Stimulated activated CD4-positive, alpha-beta T cell treated with anti-CD3 and anti-CD28 coated beads, Interleukin-12 subunit alpha, Interleukin-12 subunit beta, amount 100 ng/mL, for 24 hours (primary cell): Measurements from ENCODE around the gene MAP4K4.

Experiments used
- DNase-seq, 2 experiments: peaks; one replicate each; pipeline ENCODE4 v3.0.0-alpha.2; 2020; ENCODE audit warnings: low read depth in 2 of 2

The MAP4K4 gene

DNA sequence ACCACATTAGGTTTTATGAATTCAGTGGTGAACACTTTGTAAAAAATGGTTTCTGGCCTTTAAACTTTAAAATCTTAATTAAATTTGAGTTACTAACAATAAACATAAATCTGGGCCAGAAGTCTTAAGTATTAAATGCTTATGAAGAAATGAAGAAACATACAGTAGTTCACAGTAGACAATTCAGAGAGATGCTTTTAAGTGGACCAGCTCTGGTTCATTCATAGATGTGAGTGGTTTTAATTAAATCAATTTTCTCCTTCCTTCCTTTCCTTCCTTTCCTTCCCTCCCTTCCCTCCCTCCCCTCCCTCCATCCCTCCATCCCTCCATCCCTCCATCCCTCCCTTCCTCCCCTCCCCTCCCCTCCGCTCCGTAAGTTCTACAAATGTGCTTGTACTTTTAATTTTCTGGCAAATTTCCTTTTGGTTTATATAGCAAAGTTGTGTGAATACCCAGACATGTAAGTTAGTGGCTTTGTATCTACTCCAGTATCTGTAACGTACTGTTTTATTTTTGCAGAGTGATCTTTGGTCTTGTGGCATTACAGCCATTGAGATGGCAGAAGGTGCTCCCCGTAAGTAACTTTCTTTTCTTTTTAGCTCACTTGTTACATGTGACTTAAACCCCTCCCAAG lies 136.5 kb downstream of the MAP4K4 start:
- no peak for DNase-seq

GRCh38 chr2:101837354-101837753 lies 139.8 kb downstream of the MAP4K4 start:
- no peak for DNase-seq

DNA sequence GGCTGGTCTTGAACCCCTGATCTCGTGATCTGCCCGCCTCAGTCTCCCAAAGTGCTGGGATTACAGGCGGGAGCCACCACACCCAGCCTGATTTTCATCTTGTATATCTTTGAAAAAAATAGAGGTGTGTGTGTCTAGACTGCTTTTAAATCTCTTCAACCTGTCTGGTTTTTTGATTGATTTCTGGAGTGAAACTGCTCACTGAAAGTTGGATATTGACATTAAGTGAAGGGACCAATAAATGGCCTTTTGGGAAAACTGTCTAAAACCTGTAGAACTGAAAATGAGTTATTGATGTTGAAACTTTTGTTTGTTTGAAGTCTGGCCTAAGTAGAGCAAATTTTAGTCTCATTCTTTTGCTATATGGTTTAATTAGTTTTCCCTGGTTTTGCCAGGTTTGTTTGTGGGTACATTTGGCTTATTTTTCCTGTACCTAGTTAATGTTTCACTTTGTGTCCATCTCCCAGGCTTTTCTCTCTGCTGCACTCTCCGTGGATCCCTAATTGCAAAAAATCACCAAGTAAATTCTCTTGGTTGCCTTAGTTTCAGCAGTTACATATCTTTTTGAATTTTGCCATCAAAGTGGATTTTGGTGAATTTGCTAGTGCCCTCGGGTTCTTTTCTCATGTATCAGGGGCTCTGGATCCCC lies 144.3 kb downstream of the MAP4K4 start:
- DNase-seq: no peak

- no peak for DNase-seq
Measured at GRCh38 chr2:101842471-101842870, 145.0 kb downstream of the MAP4K4 start.

DNA sequence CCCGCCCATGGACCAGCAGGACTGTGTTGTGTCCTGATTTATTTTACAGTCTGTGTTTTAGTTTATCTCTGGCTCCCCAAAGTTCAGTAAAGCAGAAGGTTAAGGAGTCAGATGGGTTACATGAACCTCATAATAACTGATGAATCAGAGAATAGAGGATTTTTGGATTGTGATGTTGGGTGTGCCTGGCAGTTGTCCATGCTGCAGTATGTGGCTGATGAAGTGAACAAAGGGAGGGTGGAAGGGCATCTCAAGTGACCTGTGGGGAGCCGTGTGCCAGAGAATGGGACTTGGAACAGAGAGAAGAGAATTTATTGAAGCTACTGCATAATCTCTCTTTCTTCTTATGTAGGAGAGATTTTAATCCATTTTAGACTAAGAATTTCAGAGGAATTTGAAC lies 145.5 kb downstream of the MAP4K4 start:
- DNase-seq: no peak

DNA sequence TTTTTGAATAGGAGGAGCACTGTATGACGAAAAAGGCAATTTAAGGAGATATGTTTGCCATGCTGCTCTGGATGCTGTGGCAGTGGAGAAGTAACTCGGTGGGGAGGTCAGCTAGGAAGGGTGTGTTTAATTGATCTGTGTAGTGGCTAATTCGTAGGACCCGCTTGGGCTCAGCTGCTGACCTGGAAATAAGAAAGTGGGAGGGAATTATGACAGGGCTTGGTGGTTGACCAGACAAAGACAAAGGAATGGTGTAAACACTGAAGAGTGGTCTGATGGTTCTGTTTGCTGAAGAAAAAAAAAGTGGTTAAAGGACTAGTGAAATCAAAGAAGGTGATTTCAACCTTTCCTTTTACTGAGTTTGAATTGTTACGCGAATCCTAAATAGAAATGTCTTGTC lies 146.0 kb downstream of the MAP4K4 start:
- no peak for DNase-seq

DNA sequence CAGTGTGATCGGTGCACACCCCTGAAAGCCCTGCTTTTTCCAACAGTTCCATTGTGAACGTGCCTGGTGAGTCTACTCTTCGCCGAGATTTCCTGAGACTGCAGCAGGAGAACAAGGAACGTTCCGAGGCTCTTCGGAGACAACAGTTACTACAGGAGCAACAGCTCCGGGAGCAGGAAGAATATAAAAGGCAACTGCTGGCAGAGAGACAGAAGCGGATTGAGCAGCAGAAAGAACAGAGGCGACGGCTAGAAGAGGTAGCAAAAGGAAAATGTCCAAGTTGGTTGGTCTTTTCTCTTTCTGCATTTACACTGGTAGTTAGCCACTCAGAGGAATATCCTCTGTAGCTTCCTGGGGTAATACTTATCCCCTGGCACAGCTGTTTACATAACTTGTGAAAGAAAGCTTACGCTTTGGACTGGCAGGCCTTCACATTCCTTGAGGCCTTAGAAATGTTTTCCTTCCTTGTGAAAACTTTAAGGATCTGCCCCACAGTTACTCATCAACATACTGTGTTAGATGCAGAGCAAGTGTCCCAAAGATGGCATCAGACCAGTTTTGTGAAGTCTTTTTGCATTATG lies 146.6 kb downstream of the MAP4K4 start:
- DNase-seq: no peak

GRCh38 chr2:101846973-101847372 lies 149.5 kb downstream of the MAP4K4 start:
- no peak for DNase-seq

GRCh38 chr2:101847661-101848339 lies 150.3 kb downstream of the MAP4K4 start:
- DNase-seq: no peak

GRCh38 chr2:101848769-101849410 lies 151.4 kb downstream of the MAP4K4 start:
- DNase-seq: no peak

GRCh38 chr2:101850450-101850849 lies 152.9 kb downstream of the MAP4K4 start:
- DNase-seq: no peak

DNA sequence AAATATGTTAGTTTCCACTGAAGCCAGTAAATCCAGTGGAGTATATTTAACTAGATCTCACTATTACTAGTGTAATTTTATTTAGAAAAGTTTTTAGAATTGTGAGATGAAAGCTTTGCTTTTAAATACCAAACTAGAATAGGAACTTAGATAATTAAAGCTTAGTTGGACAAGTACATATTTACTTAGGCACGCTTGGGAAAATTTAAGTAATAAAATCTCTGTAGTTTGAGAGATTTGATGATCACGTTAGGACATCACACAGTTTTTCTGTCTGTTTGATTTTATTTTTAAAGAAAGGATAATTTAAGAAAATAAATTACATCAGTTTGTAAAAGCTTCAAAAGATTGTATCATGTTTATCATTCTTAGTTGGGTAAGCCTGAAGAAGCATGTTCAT lies 153.5 kb downstream of the MAP4K4 start:
- no peak for DNase-seq

DNA sequence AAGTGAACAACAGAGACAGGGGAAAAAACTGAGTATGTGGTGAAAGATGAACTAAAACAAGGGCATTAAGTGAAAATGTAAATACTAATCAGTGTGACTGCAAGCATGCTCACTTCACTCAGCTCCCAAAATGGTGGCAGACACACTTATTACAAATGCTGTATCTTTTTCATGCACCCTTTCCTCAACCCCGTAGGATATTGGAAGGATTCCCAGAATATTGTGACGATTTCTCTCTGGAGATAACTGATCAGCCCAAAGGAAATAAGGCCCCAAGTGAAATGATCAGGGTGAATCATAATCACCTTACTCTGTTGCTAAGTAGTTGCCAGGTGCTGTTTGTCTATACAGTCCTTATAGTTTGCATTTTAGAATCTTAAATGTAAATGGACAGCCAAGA lies 155.3 kb downstream of the MAP4K4 start:
- no peak for DNase-seq

DNA sequence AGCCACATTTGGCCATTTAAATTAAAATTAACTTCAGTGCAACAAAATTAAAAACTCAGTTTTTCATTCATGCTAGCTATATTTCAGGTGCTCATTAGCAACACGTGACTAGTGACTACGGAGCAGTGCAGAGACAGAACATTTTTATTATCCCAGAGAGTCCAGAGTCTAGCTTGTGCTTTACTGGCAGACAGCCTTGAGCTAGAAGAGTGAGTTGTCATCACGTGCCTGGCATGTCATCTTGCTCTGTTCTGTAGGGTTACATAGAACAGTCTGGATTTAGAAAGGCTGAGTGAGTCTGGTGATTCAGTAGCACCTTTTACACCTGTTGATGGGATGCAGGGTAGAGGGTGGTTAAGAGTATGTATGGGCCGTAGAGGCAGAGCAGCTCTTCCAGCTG lies 157.4 kb downstream of the MAP4K4 start:
- DNase-seq: no peak

GRCh38 chr2:101855776-101856175 lies 158.3 kb downstream of the MAP4K4 start:
- DNase-seq: no peak

GRCh38 chr2:101858246-101858645 lies 160.7 kb downstream of the MAP4K4 start:
- DNase-seq: no peak

DNA sequence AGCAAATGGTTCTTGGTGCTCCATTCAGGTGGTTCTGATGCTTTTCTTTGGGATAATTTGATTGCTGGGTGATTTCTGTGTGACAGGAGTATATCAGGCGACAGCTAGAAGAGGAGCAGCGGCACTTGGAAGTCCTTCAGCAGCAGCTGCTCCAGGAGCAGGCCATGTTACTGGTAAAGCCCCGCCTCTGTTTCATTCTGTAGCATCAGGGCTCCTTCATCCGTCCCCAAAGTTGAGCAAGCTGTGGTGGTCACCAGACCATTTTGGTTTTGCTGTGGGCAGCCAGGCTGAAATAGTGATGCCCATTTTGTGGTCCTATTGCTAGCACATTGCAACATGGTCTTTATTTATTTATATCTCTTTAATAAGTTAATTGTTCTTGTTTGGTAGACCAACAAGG lies 161.4 kb downstream of the MAP4K4 start:
- DNase-seq: no peak

DNA sequence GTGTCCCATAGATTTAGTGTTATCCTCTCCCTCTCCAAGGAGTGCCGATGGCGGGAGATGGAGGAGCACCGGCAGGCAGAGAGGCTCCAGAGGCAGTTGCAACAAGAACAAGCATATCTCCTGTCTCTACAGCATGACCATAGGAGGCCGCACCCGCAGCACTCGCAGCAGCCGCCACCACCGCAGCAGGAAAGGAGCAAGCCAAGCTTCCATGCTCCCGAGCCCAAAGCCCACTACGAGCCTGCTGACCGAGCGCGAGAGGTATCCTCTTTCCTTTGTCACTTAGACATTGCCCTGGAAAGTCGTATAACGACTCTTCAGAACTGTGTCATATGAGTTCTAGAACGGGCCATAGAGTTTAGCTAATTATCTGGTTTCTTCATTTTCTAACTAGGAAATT lies 162.1 kb downstream of the MAP4K4 start:
- no peak for DNase-seq

DNA sequence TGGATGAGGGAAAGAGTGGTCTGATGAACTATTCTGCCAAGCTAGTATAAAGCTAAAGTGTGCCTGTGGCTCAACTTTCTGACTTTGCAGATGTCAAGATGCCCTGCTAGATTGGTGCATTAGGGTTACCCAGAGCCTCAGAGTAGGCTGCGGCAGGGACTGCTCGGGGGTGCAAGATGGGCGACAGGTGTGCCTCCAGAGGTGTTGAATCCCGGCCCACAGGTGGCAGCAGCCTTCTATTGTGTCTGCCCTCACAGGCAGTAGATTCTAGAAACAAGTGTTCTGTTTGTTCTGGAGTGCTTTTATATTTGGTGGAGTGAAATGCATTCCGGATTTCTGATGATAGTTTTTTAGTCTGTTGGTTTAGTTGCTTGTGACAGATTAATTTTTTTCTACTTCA lies 162.7 kb downstream of the MAP4K4 start:
- DNase-seq: no peak

DNA sequence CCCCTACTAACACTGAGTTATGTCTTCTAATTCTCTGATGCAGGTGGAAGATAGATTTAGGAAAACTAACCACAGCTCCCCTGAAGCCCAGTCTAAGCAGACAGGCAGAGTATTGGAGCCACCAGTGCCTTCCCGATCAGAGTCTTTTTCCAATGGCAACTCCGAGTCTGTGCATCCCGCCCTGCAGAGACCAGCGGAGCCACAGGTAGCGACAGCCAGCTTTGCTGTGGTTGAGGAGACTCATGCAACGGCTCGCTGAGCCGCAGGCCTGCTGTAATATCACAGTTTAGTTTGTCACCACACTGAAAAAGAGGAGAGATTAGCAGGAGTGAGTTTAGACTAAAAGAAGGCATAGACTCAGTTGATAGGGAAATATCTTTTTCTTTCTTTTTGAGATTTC lies 163.3 kb downstream of the MAP4K4 start:
- DNase-seq: no peak

DNA sequence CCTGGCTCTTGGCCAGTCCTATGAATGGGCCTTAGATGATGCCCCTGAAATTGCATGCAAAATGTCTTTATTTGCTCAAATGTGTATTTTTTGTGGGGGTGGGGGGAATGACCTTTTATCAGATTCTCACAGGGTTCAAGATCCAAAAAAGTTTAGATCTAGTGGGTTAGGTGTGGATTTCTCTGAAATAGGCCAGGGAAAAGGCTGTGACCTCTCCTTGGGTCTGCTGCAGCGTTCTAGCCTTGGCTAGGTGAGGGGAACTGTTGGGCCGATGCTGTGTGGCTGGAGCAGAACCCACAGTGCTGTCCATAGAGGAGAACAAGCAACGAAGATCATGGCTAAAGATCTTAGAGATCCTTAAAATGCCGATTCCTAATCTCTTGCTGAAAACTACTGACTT lies 163.9 kb downstream of the MAP4K4 start:
- no peak for DNase-seq

DNA sequence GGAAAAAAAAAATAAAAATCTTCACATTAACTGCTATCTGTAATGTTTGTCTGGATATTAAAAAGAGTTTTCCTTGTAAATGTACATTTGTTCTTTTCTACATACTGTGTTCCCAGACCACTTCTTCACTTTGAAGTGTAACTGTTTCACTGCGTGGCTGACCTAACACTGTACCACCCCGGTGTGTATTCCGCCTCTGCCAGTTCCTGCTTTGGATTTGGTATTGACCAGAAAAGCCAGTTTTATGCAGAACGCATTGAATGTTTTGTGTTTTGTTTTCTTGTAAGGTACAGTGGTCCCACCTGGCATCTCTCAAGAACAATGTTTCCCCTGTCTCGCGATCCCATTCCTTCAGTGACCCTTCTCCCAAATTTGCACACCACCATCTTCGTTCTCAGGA lies 166.0 kb downstream of the MAP4K4 start:
- no peak for DNase-seq

DNA sequence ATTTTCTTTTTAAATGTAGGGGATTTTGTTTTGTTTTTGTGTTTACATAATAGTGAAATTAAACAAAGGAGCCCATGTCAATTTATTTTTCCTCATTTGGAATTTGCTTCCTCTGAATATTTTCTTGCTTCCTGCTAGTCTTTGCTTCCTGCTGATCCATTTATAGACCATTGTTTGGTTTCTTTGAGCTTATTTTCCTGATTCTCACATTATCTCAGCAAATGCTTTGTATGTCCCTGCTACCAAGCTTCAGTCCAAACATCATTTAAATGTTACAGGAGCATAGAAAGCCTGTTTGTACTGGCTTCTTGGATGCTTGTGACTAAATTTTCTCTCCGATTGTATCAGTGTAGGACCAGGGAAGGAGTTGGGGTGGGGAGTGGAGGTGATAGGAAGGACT lies 166.9 kb downstream of the MAP4K4 start:
- no peak for DNase-seq
